NCI-H2107 (cell line): ENCODE results near the gene GPC5.
"Not testable (repeated sequence)": the region's sequence is repeated elsewhere in the genome, so short reads cannot be mapped to it uniquely, and the experiment has no call there.

Experiments
- DNase-seq: peaks from one replicate; lab custom pipeline; 2025; lab: John Stamatoyannopoulos, UW

The GPC5 gene

GRCh38 chr13:91879360-91879759, 480.9 kb downstream of the GPC5 start:
- DNase-seq = no peak

GRCh38 chr13:91882918-91883317, 484.5 kb downstream of the GPC5 start:
- no peak for DNase-seq

GRCh38 chr13:91889641-91890040, 491.2 kb downstream of the GPC5 start:
- DNase-seq = no peak

- DNase-seq = no peak
Observed at GRCh38 chr13:91891141-91891540, 492.7 kb downstream of the GPC5 start.

GRCh38 chr13:91893040-91893439, 494.6 kb downstream of the GPC5 start:
- DNase-seq = no peak

GRCh38 chr13:91894316-91894715, 495.9 kb downstream of the GPC5 start:
- DNase-seq = no peak

- DNase-seq = no peak
Observed at GRCh38 chr13:91896547-91896946, 498.1 kb downstream of the GPC5 start.

GRCh38 chr13:91898986-91899385, 500.6 kb downstream of the GPC5 start:
- DNase-seq = not testable (repeated sequence)

GRCh38 chr13:91902291-91902690, 503.9 kb downstream of the GPC5 start:
- DNase-seq = no peak

- no peak for DNase-seq
Observed at GRCh38 chr13:91904005-91904404, 505.6 kb downstream of the GPC5 start.

- DNase-seq = no peak
Observed at GRCh38 chr13:91904597-91904996, 506.2 kb downstream of the GPC5 start.

GRCh38 chr13:91907398-91907797, 509.0 kb downstream of the GPC5 start:
- DNase-seq = no peak

- DNase-seq = no peak
Observed at GRCh38 chr13:91909617-91910016, 511.2 kb downstream of the GPC5 start.

- DNase-seq = no peak
Observed at GRCh38 chr13:91922969-91923592, 524.7 kb downstream of the GPC5 start.

- no peak for DNase-seq
Observed at GRCh38 chr13:91930687-91931086, 532.3 kb downstream of the GPC5 start.

GRCh38 chr13:91934354-91934753, 535.9 kb downstream of the GPC5 start:
- DNase-seq = no peak

- no peak for DNase-seq
Observed at GRCh38 chr13:91946498-91947070, 548.2 kb downstream of the GPC5 start.

- DNase-seq = no peak
Observed at GRCh38 chr13:91948736-91949135, 550.3 kb downstream of the GPC5 start.

GRCh38 chr13:91950803-91951202, 552.4 kb downstream of the GPC5 start:
- DNase-seq = no peak

GRCh38 chr13:91955546-91956355, 557.3 kb downstream of the GPC5 start:
- DNase-seq = no peak

GRCh38 chr13:91960947-91961346, 562.5 kb downstream of the GPC5 start:
- no peak for DNase-seq

GRCh38 chr13:91962946-91963345, 564.5 kb downstream of the GPC5 start:
- no peak for DNase-seq

- DNase-seq = no peak
Observed at GRCh38 chr13:91965511-91965910, 567.1 kb downstream of the GPC5 start.
